Prostate gland (tissue), 2 donors: Measurements from ENCODE around the gene TBC1D5. TPM values are rescaled to one million over a fixed set of nuclear protein-coding genes. Genes with fewer than 3 reads are reported as not detected.

Source experiments
- DNase-seq: peaks from one replicate; pipeline ENCODE4 v3.0.0-alpha.2; 2019; ENCODE audit warnings: low spot score
- H3K27ac ChIP-seq, 2 donors: fragments of 200-600 bp; sonication (generic); 2 replicates each; pipeline ENCODE4 v1.5.1; 2017 to 2019
- H3K27me3 ChIP-seq: fragments of 200-600 bp; sonication (generic); replicated peaks from 2 replicates; pipeline ENCODE4 v1.5.1; 2019; ENCODE audit not compliant: insufficient read depth
- H3K36me3 ChIP-seq, 2 donors: fragments of 200-600 bp; sonication (generic); 1 replicate in 1 of 2; 2 replicates in 1 of 2; pipeline versions ENCODE4 v1.5.1 to v1.8.1; 2017 to 2019
- H3K4me1 ChIP-seq: fragments of 200-600 bp; sonication (generic); replicated peaks from 2 replicates; pipeline ENCODE4 v1.5.1; 2019
- H3K4me3 ChIP-seq, 2 donors: fragments of 200-600 bp; sonication (generic); 2 replicates each; pipeline ENCODE4 v1.5.1; 2017 to 2019
- H3K9me3 ChIP-seq: fragments of 200-600 bp; sonication (generic); 2 replicates; pipeline ENCODE4 v1.5.1; 2017
- POLR2A ChIP-seq: fragments of 450-650 bp; IDR thresholded peaks from one replicate; pipeline ENCODE4 v1.6.1; 2016; ENCODE audit warnings: antibody characterized with exemption, mild to moderate bottlenecking
- POLR2AphosphoS5 ChIP-seq: sonication (generic); formaldehyde crosslinking; IDR thresholded peaks from one replicate; pipeline ENCODE4 v1.6.1; 2017; ENCODE audit warnings: antibody characterized with exemption
- WGBS: methylation state at CpG from one replicate; pipeline ENCODE4 v1.1.5; 2018; 5-methylcytosine and 5-hydroxymethylcytosine counted together
- intact Hi-C: fragments of 100-400 bp; cut with DNase I; formaldehyde crosslinking; loops from one replicate; pipeline ENCODE4 v1.14.2; 2022
- total RNA-seq, 2 donors: library from RNA; depleted of rRNA; stranded (reverse); fragments of >200 nt; gene quantifications; one replicate each; pipeline ENCODE4 v1.1.0, GENCODE V29; 2016
- TF ChIP-seq, protein P1 (sequence below), 4 experiments: fragments of 200-600 bp in 2 of 4; fragments of 450-650 bp in 2 of 4; sonication (generic) in 2 of 4; IDR thresholded peaks; 1 replicate in 3 of 4; 2 replicates in 1 of 4; pipeline ENCODE4 v1.5.1; 2016 to 2019; ENCODE audit warnings: antibody characterized with exemption in 4 of 4, mild to moderate bottlenecking in 2 of 4, moderate library complexity in 2 of 4

Gene TBC1D5
- total RNA-seq, 2 donors from 2014 or later = 64.8 to 99.2 TPM

DNA sequence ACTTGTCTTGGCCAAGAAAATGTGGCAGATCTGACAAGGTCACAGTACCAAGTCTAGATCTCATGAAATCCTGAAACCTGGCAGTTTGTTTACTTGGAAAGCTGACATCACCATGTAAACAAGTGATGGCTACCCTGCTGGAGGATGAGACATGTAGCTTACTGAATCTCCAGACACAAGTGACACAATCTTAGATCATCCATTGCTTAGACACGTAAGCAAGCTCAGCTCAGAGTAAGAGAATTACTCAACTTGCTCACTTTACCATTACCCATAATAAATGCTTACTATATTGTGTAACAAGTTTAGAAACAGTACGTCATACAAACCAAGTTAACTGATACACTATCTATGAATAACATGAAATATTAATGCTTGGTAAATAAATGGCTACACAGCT lies 263.8 kb downstream of the TBC1D5 start:
- H3K36me3 ChIP-seq = no peaks in the 10 kb centered on the region
- H3K4me1 ChIP-seq = no peaks in the 10 kb centered on the region
- no peaks in the 10 kb centered on the region for H3K27me3 ChIP-seq
- no peak for TF ChIP-seq POLR2AphosphoS5
- TF ChIP-seq POLR2A = no peak
- TF ChIP-seq, protein P1, sequence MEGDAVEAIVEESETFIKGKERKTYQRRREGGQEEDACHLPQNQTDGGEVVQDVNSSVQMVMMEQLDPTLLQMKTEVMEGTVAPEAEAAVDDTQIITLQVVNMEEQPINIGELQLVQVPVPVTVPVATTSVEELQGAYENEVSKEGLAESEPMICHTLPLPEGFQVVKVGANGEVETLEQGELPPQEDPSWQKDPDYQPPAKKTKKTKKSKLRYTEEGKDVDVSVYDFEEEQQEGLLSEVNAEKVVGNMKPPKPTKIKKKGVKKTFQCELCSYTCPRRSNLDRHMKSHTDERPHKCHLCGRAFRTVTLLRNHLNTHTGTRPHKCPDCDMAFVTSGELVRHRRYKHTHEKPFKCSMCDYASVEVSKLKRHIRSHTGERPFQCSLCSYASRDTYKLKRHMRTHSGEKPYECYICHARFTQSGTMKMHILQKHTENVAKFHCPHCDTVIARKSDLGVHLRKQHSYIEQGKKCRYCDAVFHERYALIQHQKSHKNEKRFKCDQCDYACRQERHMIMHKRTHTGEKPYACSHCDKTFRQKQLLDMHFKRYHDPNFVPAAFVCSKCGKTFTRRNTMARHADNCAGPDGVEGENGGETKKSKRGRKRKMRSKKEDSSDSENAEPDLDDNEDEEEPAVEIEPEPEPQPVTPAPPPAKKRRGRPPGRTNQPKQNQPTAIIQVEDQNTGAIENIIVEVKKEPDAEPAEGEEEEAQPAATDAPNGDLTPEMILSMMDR (IDR thresholded peaks at IDR 0.05) = no peak
- H3K27ac ChIP-seq = no peak overlapping the region
- no peak overlapping the region for H3K4me3 ChIP-seq
- 86% methylated on average over 2 of the region's 2 CpGs for WGBS
- no peak for DNase-seq
- intact Hi-C loops = no loop called here
- no peaks in the 10 kb centered on the region for H3K9me3 ChIP-seq

DNA sequence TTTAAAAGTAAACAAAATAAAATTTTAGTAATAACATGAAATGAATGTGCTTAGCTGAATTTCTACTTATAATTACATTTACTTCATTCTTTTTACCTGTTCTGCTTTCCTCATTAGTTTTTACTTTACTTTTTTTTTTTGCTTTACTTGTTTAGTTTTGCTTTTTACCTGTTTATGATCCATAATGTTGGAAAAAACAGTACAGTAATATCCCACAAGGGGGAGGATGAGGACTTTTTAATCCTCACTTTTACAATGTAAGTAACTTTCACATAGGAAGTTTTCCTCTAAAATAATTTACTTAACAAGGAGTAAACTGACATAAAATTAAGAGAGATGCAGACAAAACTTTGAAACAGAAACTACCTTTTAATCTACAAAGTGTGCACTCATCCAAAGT lies 268.7 kb downstream of the TBC1D5 start:
- intact Hi-C loops = no loop called here

DNA sequence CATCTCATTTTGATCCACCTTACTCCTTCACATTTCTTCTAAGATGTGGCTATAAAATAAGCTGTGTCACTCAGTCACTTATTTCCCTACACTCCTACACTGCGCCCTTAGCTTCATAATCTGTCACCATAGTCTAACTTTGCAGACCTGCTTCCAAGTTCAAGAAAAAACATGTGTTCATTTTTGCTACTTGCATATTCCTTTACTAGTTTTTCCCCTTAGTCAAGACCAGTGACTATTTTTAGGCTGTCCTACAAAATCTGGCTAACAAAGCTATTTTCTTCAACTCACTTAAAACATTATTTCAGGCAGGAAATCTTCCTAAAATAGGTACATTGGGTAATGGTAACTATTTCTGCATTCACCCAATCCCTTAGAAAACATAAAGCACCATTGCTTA lies 272.5 kb downstream of the TBC1D5 start:
- no peaks in the 10 kb centered on the region for H3K36me3 ChIP-seq
- no peak overlapping the region for H3K27ac ChIP-seq
- DNase-seq = no peak
- TF ChIP-seq POLR2AphosphoS5 (no peak), POLR2A (no peak)
- TF ChIP-seq, protein P1 (IDR thresholded peaks at IDR 0.05) = no peak
- no peaks in the 10 kb centered on the region for H3K27me3 ChIP-seq
- WGBS = 98% methylated on average over 1 of the region's 1 CpG
- intact Hi-C loops = no loop called here
- H3K9me3 ChIP-seq = no peaks in the 10 kb centered on the region
- no peak overlapping the region for H3K4me3 ChIP-seq
- H3K4me1 ChIP-seq = no peaks in the 10 kb centered on the region

More for the DNA sequence above, 268.7 kb downstream of the TBC1D5 start:
- Histone ChIP-seq H3K27ac (no peak overlapping the region), H3K4me3 (no peak overlapping the region), H3K27me3 (no peaks in the 10 kb centered on the region), H3K36me3 (no peaks in the 10 kb centered on the region), H3K4me1 (no peaks in the 10 kb centered on the region), H3K9me3 (no peaks in the 10 kb centered on the region)
- no peak for TF ChIP-seq POLR2A
- no peak for TF ChIP-seq POLR2AphosphoS5
- TF ChIP-seq, protein P1 (IDR thresholded peaks at IDR 0.05) = no peak
- no peak for DNase-seq

DNA sequence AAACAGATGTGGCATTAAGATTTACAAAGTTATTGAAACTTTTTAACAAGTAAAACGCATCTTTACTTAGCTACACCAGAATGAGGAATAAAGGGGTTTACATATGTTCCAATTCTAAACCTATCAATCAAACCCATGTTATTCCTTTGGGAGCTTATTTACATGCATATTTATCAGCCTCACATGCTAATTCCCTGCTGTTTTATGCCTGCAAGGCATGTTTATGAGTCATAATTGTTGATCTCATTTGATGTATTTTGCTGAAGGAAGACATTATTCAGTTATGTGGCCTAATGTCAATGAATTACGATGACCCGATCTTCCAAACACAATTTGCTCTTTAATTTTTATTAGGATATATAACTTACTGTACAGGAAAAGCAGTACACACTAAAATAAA lies 272.9 kb downstream of the TBC1D5 start:
- no peak overlapping the region for H3K4me3 ChIP-seq
- 87% methylated on average over 3 of the region's 3 CpGs for WGBS
- no peaks in the 10 kb centered on the region for H3K27me3 ChIP-seq
- H3K4me1 ChIP-seq = no peaks in the 10 kb centered on the region
- no peaks in the 10 kb centered on the region for H3K36me3 ChIP-seq
- no peaks in the 10 kb centered on the region for H3K9me3 ChIP-seq
- no peak overlapping the region for H3K27ac ChIP-seq
- TF ChIP-seq, protein P1 (IDR thresholded peaks at IDR 0.05) = no peak
- intact Hi-C loops = no loop called here
- DNase-seq = no peak

DNA sequence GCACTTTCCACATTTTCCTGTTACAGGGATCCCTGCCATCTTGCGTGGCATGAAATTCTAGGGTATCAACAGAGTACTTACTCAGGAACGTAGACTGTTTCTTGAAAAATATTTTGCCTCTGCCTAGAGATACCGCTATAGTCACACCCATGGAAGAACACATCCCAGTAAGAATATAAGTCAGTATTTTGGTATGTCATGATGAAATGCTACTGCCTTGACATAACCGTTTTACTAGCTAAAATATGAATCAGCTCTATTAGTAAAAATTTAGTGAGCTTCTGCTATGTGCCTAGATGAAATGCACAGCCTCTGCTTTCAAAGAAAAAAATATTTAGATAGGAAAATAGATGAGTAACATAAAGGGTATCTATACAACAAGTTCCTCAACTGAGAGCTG lies 276.4 kb downstream of the TBC1D5 start:
- no peak for DNase-seq
- TF ChIP-seq, protein P1 (IDR thresholded peaks at IDR 0.05) = no peak
- no peak for TF ChIP-seq POLR2AphosphoS5
- TF ChIP-seq POLR2A = no peak
- H3K9me3 ChIP-seq = no peaks in the 10 kb centered on the region
- no peak overlapping the region for H3K27ac ChIP-seq
- intact Hi-C loops = no loop called here
- no peak overlapping the region for H3K4me3 ChIP-seq
- no peaks in the 10 kb centered on the region for H3K4me1 ChIP-seq
- H3K36me3 ChIP-seq = no peaks in the 10 kb centered on the region
- H3K27me3 ChIP-seq = no peaks in the 10 kb centered on the region
- WGBS = 99% methylated on average over 4 of the region's 4 CpGs
